Vagina (tissue), 2 donors: ENCODE measurements around the gene AGPS.

ENCODE experiments used
- CTCF ChIP-seq, 3 experiments: fragments of 450-650 bp in 2 of 3; fragments of 200-600 bp in 1 of 3; sonication (generic) in 1 of 3; IDR thresholded peaks; one replicate each; pipeline ENCODE4 v1.5.1; 2017 to 2019; ENCODE audit warnings: antibody characterized with exemption in 3 of 3, mild to moderate bottlenecking in 2 of 3, moderate library complexity in 2 of 3
- POLR2A ChIP-seq, 2 donors: fragments of 450-650 bp; IDR thresholded peaks; one replicate each; pipeline ENCODE4 v1.6.1; 2017; ENCODE audit warnings: antibody characterized with exemption in 2 of 2, mild to moderate bottlenecking in 2 of 2, moderate library complexity in 2 of 2

GRCh38 chr2:177391822-177392372 lies 676 bp upstream of the AGPS start:
- TF ChIP-seq CTCF (IDR thresholded peaks at IDR 0.05), result no peak
- TF ChIP-seq POLR2A (IDR thresholded peaks at IDR 0.05), result no peak
